Measurements from ENCODE around the gene PGM2L1.
A peak's percentile ranks its signal among the peaks of the same experiment; 100 is the strongest.
"Not testable (repeated sequence)": the region's sequence is repeated elsewhere in the genome, so short reads cannot be mapped to it uniquely, and the experiment has no call there.

The PGM2L1 gene

DNA sequence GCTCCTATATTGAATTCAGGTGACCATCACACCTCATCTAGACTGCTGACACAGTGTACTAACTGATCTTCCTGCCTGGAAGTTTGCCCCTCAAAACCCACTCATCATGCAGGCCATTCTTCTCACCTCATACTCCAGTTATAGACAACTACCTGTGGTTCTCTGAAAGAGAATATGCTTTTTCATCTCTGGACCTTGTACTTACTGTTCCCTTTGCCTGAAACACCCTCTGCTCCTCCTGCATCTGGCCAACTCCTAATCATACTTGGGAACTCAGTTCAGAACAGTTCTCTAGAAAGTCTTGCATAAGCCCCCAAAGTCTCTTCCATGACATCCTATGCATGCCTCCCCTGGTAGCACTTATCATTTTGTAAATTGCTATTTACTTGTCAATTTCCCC, 58.6 kb downstream of the PGM2L1 start:
- TF ChIP-seq POLR2A (IDR thresholded peaks at IDR 0.05; ENCODE audit: low read length): no peak
- no peak for TF ChIP-seq GATA1 (IDR thresholded peaks at IDR 0.05; ENCODE audit: low read depth, low read length)
- no peak for DNase-seq

GRCh38 chr11:74338963-74339362, 59.3 kb downstream of the PGM2L1 start:
- no peak for DNase-seq
- no peak for TF ChIP-seq GATA1 (IDR thresholded peaks at IDR 0.05; ENCODE audit: low read depth, low read length)
- TF ChIP-seq POLR2A (IDR thresholded peaks at IDR 0.05; ENCODE audit: low read length): no peak

GRCh38 chr11:74333193-74333592, 65.0 kb downstream of the PGM2L1 start:
- no peak for DNase-seq
- no peak for TF ChIP-seq GATA1 (IDR thresholded peaks at IDR 0.05; ENCODE audit: low read depth, low read length)
- no peak for TF ChIP-seq POLR2A (IDR thresholded peaks at IDR 0.05; ENCODE audit: low read length)

GRCh38 chr11:74332291-74332690, 65.9 kb downstream of the PGM2L1 start:
- TF ChIP-seq POLR2A (IDR thresholded peaks at IDR 0.05; ENCODE audit: low read length) (no peak), GATA1 (IDR thresholded peaks at IDR 0.05; ENCODE audit: low read depth, low read length) (no peak)
- no peak for DNase-seq

DNA sequence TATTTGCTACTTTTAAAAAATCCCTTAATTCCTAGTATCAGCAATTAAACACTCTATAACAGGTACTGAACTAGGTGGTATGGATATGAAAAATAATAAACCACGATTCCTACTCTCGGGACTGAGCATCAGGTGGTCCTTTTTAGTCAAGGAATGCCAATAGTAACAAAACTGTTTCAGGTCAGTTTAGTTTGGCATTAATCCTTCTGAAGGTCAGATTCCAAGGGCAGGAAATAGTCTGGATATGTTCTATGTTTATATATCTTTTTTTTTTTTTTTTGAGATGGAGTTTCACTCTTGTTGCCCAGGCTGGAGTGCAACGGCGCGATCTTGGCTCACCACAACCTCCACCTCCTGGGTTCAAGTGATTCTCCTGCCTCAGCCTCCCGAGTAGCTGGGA, 67.2 kb downstream of the PGM2L1 start:
- not testable (repeated sequence) for DNase-seq

GRCh38 chr11:74330075-74330858, 68.0 kb downstream of the PGM2L1 start:
- peak; percentile 66 to 80 for DNase-seq
- TF ChIP-seq GATA1 (IDR thresholded peaks at IDR 0.05; ENCODE audit: low read depth, low read length) (no peak), POLR2A (IDR thresholded peaks at IDR 0.05; ENCODE audit: low read length) (peak; percentile 36)

DNA sequence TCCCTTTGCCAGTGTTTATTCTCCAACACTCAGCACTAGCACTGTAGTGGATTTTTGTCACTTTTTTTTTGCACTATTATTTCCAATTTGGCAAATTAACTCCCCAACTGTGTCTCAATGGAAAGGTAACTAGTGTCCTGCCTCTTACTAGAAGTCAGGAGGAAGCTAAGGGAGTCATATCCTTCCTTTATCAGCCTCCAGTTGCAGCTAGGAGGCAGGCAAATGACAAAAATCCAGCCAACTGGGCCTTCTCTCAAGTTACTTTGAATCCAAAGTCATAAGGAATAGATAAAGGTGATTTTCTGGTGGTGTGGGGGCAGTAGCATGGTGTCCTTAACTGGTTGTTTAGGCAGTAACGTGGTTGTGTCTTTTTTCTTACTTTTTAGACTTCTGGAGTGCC, 71.2 kb downstream of the PGM2L1 start:
- no peak for DNase-seq
- TF ChIP-seq POLR2A (IDR thresholded peaks at IDR 0.05; ENCODE audit: low read length): no peak
- no peak for TF ChIP-seq GATA1 (IDR thresholded peaks at IDR 0.05; ENCODE audit: low read depth, low read length)

- no peak for DNase-seq
- TF ChIP-seq POLR2A (IDR thresholded peaks at IDR 0.05; ENCODE audit: low read length): no peak
- no peak for TF ChIP-seq GATA1 (IDR thresholded peaks at IDR 0.05; ENCODE audit: low read depth, low read length)
Measured at GRCh38 chr11:74326665-74327064, 71.6 kb downstream of the PGM2L1 start.

DNA sequence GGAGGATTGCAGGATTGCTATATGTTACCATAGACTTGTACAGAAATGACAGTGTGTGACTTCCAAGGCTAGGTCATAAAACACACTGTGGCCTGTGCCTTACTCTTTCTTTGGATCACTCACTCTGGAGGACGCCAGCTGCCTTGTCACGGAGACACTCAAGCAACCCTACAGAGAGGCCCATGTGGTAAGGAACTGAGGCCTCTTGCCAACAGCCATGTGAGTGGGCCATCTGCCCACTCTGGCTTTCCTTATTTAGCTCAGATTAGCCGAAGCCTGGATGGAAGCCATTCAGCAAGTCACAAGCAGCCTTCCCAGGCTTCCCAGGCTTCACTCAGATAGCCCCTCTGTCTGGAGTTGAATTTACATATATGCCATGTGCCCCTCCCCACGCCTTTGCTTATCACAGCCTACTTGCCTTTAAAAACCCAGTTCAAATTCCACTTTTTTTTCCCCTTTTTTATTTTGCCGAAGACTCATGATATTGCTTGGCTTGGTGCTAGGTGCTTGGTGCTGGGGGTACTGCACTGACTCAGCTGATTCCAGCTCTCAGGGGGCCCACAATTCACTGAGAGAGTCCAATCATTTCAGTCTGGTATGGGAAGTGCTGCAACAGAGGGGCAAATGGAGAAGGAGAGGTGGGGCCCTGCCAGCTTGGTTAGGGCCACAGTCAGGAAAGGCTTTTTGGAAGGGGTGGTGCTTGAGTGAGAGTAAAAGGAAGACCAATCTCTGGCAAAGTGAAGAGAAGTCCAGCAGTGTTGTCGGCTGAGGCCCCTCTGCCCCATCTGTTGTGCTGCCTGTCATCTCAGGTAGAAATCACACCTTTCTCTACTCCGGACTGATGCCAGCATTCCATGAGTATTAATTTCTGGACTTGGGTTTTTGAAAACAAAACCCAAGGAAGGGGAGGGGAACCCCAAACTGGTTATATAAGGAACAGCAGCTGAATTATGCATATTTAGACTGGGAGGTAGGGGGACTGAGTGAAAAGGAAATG, 72.3 kb downstream of the PGM2L1 start:
- TF ChIP-seq POLR2A (IDR thresholded peaks at IDR 0.05; ENCODE audit: low read length) (no peak), GATA1 (IDR thresholded peaks at IDR 0.05; ENCODE audit: low read depth, low read length) (no peak)
- DNase-seq: no peak

GRCh38 chr11:74322667-74323066, 75.6 kb downstream of the PGM2L1 start:
- TF ChIP-seq GATA1 (IDR thresholded peaks at IDR 0.05; ENCODE audit: low read depth, low read length): no peak
- no peak for TF ChIP-seq POLR2A (IDR thresholded peaks at IDR 0.05; ENCODE audit: low read length)
- no peak for DNase-seq

DNA sequence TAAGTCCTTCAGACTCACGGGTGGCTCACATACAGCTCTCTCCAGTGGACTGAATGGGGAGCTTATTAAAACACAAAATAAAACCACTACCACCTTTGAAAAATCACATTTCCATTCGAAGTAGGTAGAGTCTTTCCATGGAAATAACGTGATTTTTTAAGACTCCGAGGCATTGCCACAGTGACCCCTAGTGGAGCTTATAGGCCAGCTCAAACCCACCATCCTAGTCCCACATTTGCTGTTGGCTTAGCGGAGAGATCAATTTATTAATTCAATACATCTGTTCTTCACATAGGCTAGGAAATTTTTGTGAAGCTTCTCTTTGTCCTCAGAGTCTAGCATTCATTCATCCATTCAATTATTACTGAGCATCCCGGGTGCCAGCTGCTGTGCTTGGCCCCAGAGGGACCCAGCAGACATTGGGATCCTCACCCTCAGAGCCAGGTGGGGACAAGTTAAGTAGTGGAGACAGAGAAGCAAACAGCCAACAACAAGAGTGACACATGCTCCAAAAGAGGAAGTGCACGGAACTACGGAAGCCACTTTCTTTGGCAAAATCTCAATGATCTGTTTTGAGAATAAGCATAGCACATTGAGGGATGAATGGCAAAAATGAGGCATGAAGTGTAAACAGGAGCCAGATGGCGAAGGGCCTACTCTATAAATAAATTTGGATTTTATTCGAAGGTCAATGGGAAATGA, 76.6 kb downstream of the PGM2L1 start:
- TF ChIP-seq POLR2A (IDR thresholded peaks at IDR 0.05; ENCODE audit: low read length) (no peak), GATA1 (IDR thresholded peaks at IDR 0.05; ENCODE audit: low read depth, low read length) (no peak)
- DNase-seq: peak; percentile 31 to 64

DNA sequence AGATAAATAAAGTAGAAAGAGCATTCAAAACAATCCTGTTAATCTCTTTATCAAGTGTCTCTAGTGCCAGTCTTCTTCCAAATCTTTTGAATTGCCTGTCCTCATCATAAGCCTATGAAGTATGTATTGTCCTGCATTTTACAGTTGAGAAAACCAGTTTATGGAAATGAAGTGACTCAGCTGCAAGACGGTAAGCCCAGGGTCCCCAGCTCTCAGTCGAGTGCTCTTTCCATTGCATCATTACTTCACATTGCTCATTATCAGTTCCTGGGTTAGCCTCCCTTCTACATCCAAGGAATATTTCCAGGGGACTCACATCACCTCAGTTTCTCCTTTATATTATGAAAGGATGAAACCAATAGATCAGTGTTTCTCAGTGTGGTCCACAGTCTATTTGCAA, 77.7 kb downstream of the PGM2L1 start:
- no peak for DNase-seq
- TF ChIP-seq POLR2A (IDR thresholded peaks at IDR 0.05; ENCODE audit: low read length) (no peak), GATA1 (IDR thresholded peaks at IDR 0.05; ENCODE audit: low read depth, low read length) (no peak)

GRCh38 chr11:74319139-74319816, 79.0 kb downstream of the PGM2L1 start:
- TF ChIP-seq GATA1 (IDR thresholded peaks at IDR 0.05; ENCODE audit: low read depth, low read length): no peak
- no peak for TF ChIP-seq POLR2A (IDR thresholded peaks at IDR 0.05; ENCODE audit: low read length)
- DNase-seq: no peak

All from erythroblast (primary cell).